NCI-H2029 treated with DMSO at 0.1 percent for 48 hours (cell line): ENCODE measurements around the gene SPRR1A.
"Not testable (repeated sequence)": the region's sequence is repeated elsewhere in the genome, so short reads cannot be mapped to it uniquely, and the experiment has no call there.

Experiments used
- DNase-seq: peaks from one replicate; lab custom pipeline; 2025; lab: John Stamatoyannopoulos, UW

SPRR1A gene

GRCh38 chr1:152972196-152972886, 11.5 kb upstream of the SPRR1A start:
- DNase-seq, result no peak

GRCh38 chr1:152976688-152977087, 7.2 kb upstream of the SPRR1A start:
- DNase-seq, result no peak

- no peak for DNase-seq
Observed at GRCh38 chr1:152977614-152978013, 6.3 kb upstream of the SPRR1A start.

- DNase-seq, result no peak
Observed at GRCh38 chr1:152980676-152981075, 3.2 kb upstream of the SPRR1A start.

GRCh38 chr1:152981146-152981871, 2.6 kb upstream of the SPRR1A start:
- no peak for DNase-seq

GRCh38 chr1:152982076-152982475, 1.8 kb upstream of the SPRR1A start:
- DNase-seq, result no peak

GRCh38 chr1:152983234-152983633, 647 bp upstream of the SPRR1A start:
- DNase-seq, result no peak

- DNase-seq, result no peak
Observed at GRCh38 chr1:152986578-152986977, 2.7 kb downstream of the SPRR1A start.

GRCh38 chr1:152993186-152993585, 9.3 kb downstream of the SPRR1A start:
- DNase-seq, result no peak

- DNase-seq, result no peak
Observed at GRCh38 chr1:152995842-152996241, 12.0 kb downstream of the SPRR1A start.

GRCh38 chr1:152996633-152997400, 12.9 kb downstream of the SPRR1A start:
- DNase-seq, result no peak

- no peak for DNase-seq
Observed at GRCh38 chr1:152997901-152998300, 14.0 kb downstream of the SPRR1A start.

GRCh38 chr1:152998476-152998875, 14.6 kb downstream of the SPRR1A start:
- DNase-seq, result no peak

GRCh38 chr1:152999818-153000217, 15.9 kb downstream of the SPRR1A start:
- DNase-seq, result no peak

GRCh38 chr1:153000294-153000693, 16.4 kb downstream of the SPRR1A start:
- DNase-seq, result no peak

GRCh38 chr1:153001382-153001781, 17.5 kb downstream of the SPRR1A start, which contains the start of gene SPRR3:
SPRR3 (plus strand) TSS chr1:153001749; CDS start chr1:153003021, 1,272 bp downstream.
- no peak for DNase-seq

GRCh38 chr1:153011235-153011758, 27.4 kb downstream of the SPRR1A start:
- not testable (repeated sequence) for DNase-seq

GRCh38 chr1:153021829-153022228, 37.9 kb downstream of the SPRR1A start:
- DNase-seq, result not testable (repeated sequence)

GRCh38 chr1:153022340-153022739, 38.5 kb downstream of the SPRR1A start:
- DNase-seq, result not testable (repeated sequence)

GRCh38 chr1:153023109-153023508, 39.2 kb downstream of the SPRR1A start:
- no peak for DNase-seq

GRCh38 chr1:153024413-153024812, 40.5 kb downstream of the SPRR1A start:
- no peak for DNase-seq

- DNase-seq, result no peak
Observed at GRCh38 chr1:153025797-153026196, 41.9 kb downstream of the SPRR1A start.
